ENCODE results near the gene ING3. TPM values are rescaled to one million over a fixed set of nuclear protein-coding genes. Genes with fewer than 3 reads are reported as not detected.
A peak's percentile ranks its signal among the peaks of the same experiment; 100 is the strongest.

Gene ING3
- total RNA-seq, 1 experiment from 2014 or later: 23.1 TPM

GRCh38 chr7:120941064-120941463 is 9.5 kb upstream of the ING3 start:
- H3K9ac ChIP-seq (ENCODE audit: extremely low read depth, insufficient read length, low read length): no peak overlapping the region
- H3K27ac ChIP-seq (ENCODE audit: insufficient read length, low read depth, low read length): no peak overlapping the region
- no peaks in the 10 kb centered on the region for H3K4me1 ChIP-seq (ENCODE audit: insufficient read depth, low read length)
- H3K56ac ChIP-seq (ENCODE audit: insufficient read length, low read depth, low read length): no peak overlapping the region
- no peak overlapping the region for H3K4ac ChIP-seq (ENCODE audit: low read depth, low read length)
- no peaks in the 10 kb centered on the region for H4K20me1 ChIP-seq (ENCODE audit: control insufficient read depth, insufficient read depth, insufficient read length)
- H2BK5ac ChIP-seq (ENCODE audit: insufficient read length, low read length): no peak overlapping the region
- H3K27ac Mint-ChIP-seq: no peak overlapping the region
- no peaks in the 10 kb centered on the region for H3K9me3 Mint-ChIP-seq
- no peak overlapping the region for H4K5ac ChIP-seq (ENCODE audit: insufficient read length, low read depth, low read length)
- H2BK12ac ChIP-seq (ENCODE audit: insufficient read length, low read depth, low read length): no peak overlapping the region
- no peak overlapping the region for H2AFZ ChIP-seq (ENCODE audit: low read length)
- H4K8ac ChIP-seq (replicated peaks; ENCODE audit: insufficient read length, low read depth, low read length): no peak overlapping the region
- H2BK120ac ChIP-seq (ENCODE audit: low read depth, low read length, poor library complexity, severe bottlenecking): no peak overlapping the region
- DNase-seq: no peak
- H2BK20ac ChIP-seq (ENCODE audit: low read depth, low read length, poor library complexity, severe bottlenecking): no peak overlapping the region
- H3K18ac ChIP-seq (ENCODE audit: insufficient read length, low read depth, low read length): no peak overlapping the region
- H3K36me3 Mint-ChIP-seq (ENCODE audit: insufficient read depth in 1 of 3, low read depth in 3 of 3): no peaks in the 10 kb centered on the region
- H2AK5ac ChIP-seq (ENCODE audit: insufficient read length, low read length): no peak overlapping the region
- H3K9me3 ChIP-seq (ENCODE audit: control insufficient read depth, low read depth, low read length): no peaks in the 10 kb centered on the region
- H3K4me3 Mint-ChIP-seq: no peak overlapping the region
- H3K79me1 ChIP-seq (ENCODE audit: insufficient read depth, low read depth, low read length, poor library complexity, severe bottlenecking): no peaks in the 10 kb centered on the region
- H3K14ac ChIP-seq (ENCODE audit: insufficient read depth, low read length): no peak overlapping the region
- H3K23ac ChIP-seq (ENCODE audit: insufficient read length, low read depth, low read length): no peak overlapping the region
- no peaks in the 10 kb centered on the region for H3K4me1 Mint-ChIP-seq
- H3K27me3 ChIP-seq (ENCODE audit: insufficient read depth, low read length): no peaks in the 10 kb centered on the region; the same call in 1 of the 2 replicates
- no CpG with 5 or more reads among the region's 1 CpG for WGBS (ENCODE audit: extremely low coverage, insufficient read length, low lambda C conversion rate)
- no peak overlapping the region for H2BK15ac ChIP-seq (ENCODE audit: low read depth, low read length)
- H3K23me2 ChIP-seq (ENCODE audit: insufficient read length, low read depth, low read length, poor library complexity, severe bottlenecking): no peaks in the 10 kb centered on the region
- no peak overlapping the region for H3K4me2 ChIP-seq (ENCODE audit: insufficient read depth, insufficient read length, low read length)
- H3K79me2 ChIP-seq (ENCODE audit: insufficient read depth, low read length): no peaks in the 10 kb centered on the region
- H4K91ac ChIP-seq (ENCODE audit: insufficient read length, low read depth, low read length): no peak overlapping the region
- no peaks in the 10 kb centered on the region for H3K27me3 Mint-ChIP-seq (ENCODE audit: low read depth)
- no peak overlapping the region for H3T11ph ChIP-seq (ENCODE audit: low read length)
- TF ChIP-seq CTCF (conservative IDR thresholded peaks at IDR 0.05): peak; percentile 40
